Measurements from ENCODE around the gene PARVG.

PARVG gene

DNA sequence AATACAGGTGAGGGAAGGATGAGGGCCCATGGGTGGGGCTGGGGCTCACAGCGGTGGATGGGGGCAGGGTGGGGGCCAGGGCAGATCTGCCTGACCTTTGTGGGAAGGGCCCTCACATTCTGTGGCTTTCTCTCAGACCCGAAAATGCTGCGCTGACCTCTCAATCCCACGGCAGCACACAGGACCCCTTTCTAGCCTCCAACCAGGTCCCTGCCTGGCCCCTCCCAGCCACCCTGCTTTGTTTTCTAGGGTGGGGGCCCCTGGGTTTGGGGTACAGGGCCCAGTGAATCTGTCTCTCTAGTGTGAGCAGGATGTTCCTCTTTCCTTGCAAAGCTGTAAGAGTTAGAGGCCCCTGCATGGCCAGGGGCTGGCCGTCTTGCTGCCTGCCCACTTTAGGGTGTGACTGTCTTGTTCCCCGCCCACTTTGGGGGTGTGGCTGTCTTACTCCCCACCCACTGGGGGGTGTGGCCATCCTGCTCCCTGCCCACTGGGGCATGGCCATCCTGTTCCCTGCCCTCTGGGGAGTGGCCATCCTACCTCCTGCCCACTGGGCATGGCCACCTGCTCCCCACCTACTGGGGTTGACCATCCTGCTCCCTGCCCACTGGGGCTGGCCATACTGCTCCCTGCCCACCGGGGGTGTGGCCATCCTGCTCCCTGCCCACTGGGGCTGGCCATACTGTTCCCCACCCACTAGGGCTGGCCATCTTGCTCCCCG, 11.5 kb downstream of the PARVG start:
- Histone ChIP-seq H4K20me1 (ENCODE audit: insufficient read depth, low read length) (peaks cover 27% of the 10 kb centered on the region), H3K79me2 (ENCODE audit: low read length) (no peaks in the 10 kb centered on the region), H3K4me2 (ENCODE audit: low read length) (no peak overlapping the region), H3K4me1 (ENCODE audit: low read length) (peaks cover 27% of the 10 kb centered on the region), H2AFZ (ENCODE audit: low read depth, low read length) (no peak overlapping the region), H3K9ac (ENCODE audit: low read length) (no peak overlapping the region), H3K27ac (ENCODE audit: low read length) (no peak overlapping the region), H3K36me3 (replicated peaks; ENCODE audit: low read depth, low read length) (no peaks in the 10 kb centered on the region), H3K9me3 (ENCODE audit: insufficient read depth, low read length) (no peaks in the 10 kb centered on the region), H3K4me3 (ENCODE audit: low read length) (no peak overlapping the region), H3K27me3 (ENCODE audit: low read depth, low read length) (peaks cover 70% of the 10 kb centered on the region)
- TF ChIP-seq CTCF (IDR thresholded peaks at IDR 0.05; ENCODE audit: low read depth, low read length) (no peak), EZH2phosphoT487 (IDR thresholded peaks at IDR 0.05; ENCODE audit: low read depth) (no peak)

DNA sequence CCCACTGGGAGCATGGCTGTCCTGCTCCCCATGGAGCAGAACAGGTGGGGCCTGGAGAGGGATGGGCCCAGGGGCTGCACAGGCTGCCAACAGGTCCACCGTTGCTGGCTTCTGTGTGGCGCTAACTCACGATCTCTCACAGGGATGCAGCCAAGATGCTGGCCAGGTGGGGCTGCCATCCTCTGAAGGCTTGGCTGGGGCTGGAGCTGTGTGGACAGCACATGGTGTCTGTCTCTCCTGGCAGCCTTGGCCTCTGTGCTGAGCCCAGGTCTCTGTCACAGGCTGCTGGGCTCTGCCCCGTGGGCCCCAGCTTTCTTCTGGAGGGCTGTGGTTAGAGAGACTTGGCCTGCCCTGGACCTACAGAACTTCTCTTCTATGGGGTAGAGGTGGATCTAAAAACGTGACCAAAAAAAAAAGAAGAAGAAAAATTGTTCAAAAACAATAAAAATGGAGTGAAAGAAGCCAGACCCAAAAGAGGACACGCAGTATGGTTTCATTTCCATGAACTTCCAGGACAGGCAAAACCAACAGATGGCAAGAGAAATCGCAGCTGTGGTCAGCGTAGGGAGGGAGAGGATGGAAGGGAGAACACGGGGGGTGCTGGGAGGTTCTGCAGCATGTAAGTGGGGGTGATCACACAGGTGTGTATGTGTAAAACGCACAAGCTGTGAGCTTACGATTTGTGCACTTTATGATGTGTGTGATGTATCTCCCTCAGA, 12.2 kb downstream of the PARVG start:
- Histone ChIP-seq H3K36me3 (replicated peaks; ENCODE audit: low read depth, low read length) (no peaks in the 10 kb centered on the region), H3K9ac (ENCODE audit: low read length) (no peak overlapping the region), H3K4me2 (ENCODE audit: low read length) (no peak overlapping the region), H3K79me2 (ENCODE audit: low read length) (no peaks in the 10 kb centered on the region), H3K9me3 (ENCODE audit: insufficient read depth, low read length) (no peaks in the 10 kb centered on the region), H3K27ac (ENCODE audit: low read length) (no peak overlapping the region), H2AFZ (ENCODE audit: low read depth, low read length) (no peak overlapping the region), H3K4me3 (ENCODE audit: low read length) (no peak overlapping the region), H3K27me3 (ENCODE audit: low read depth, low read length) (peaks cover 74% of the 10 kb centered on the region), H3K4me1 (ENCODE audit: low read length) (peaks cover 27% of the 10 kb centered on the region), H4K20me1 (ENCODE audit: insufficient read depth, low read length) (peaks cover 27% of the 10 kb centered on the region)
- TF ChIP-seq CTCF (IDR thresholded peaks at IDR 0.05; ENCODE audit: low read depth, low read length) (no peak), EZH2phosphoT487 (IDR thresholded peaks at IDR 0.05; ENCODE audit: low read depth) (no peak)

DNA sequence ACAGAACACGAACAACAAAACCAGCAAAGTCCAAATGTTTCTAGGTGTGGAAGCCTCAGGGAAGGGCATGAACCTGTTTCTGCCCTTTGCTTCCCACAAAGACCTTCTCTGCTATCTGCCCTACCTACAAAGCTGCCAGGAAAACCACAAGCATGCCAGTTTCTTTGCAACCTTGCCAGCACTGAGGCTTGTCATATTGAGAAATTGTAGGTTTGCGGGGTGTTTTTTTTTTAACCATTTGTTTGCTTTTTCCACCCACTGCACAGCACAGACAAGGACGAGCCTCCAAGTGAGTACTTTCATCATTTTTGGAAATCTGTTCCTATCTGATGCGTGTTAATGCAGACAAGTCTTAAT, 12.8 kb downstream of the PARVG start:
- H3K79me2 ChIP-seq (ENCODE audit: low read length): no peaks in the 10 kb centered on the region
- no peak overlapping the region for H3K4me3 ChIP-seq (ENCODE audit: low read length)
- peaks cover 71% of the 10 kb centered on the region for H3K27me3 ChIP-seq (ENCODE audit: low read depth, low read length)
- peaks cover 27% of the 10 kb centered on the region for H4K20me1 ChIP-seq (ENCODE audit: insufficient read depth, low read length)
- no peaks in the 10 kb centered on the region for H3K36me3 ChIP-seq (replicated peaks; ENCODE audit: low read depth, low read length)
- peaks cover 27% of the 10 kb centered on the region for H3K4me1 ChIP-seq (ENCODE audit: low read length)
- no peak overlapping the region for H2AFZ ChIP-seq (ENCODE audit: low read depth, low read length)
- no peak overlapping the region for H3K4me2 ChIP-seq (ENCODE audit: low read length)
- no peak overlapping the region for H3K27ac ChIP-seq (ENCODE audit: low read length)
- H3K9me3 ChIP-seq (ENCODE audit: insufficient read depth, low read length): no peaks in the 10 kb centered on the region
- no peak overlapping the region for H3K9ac ChIP-seq (ENCODE audit: low read length)
- TF ChIP-seq EZH2phosphoT487 (IDR thresholded peaks at IDR 0.05; ENCODE audit: low read depth) (no peak), CTCF (IDR thresholded peaks at IDR 0.05; ENCODE audit: low read depth, low read length) (no peak)

- H3K9me3 ChIP-seq (ENCODE audit: insufficient read depth, low read length): no peaks in the 10 kb centered on the region
- no peak overlapping the region for H3K9ac ChIP-seq (ENCODE audit: low read length)
- peaks cover 69% of the 10 kb centered on the region for H3K27me3 ChIP-seq (ENCODE audit: low read depth, low read length)
- H4K20me1 ChIP-seq (ENCODE audit: insufficient read depth, low read length): peaks cover 27% of the 10 kb centered on the region
- H2AFZ ChIP-seq (ENCODE audit: low read depth, low read length): no peak overlapping the region
- TF ChIP-seq CTCF (IDR thresholded peaks at IDR 0.05; ENCODE audit: low read depth, low read length) (no peak), EZH2phosphoT487 (IDR thresholded peaks at IDR 0.05; ENCODE audit: low read depth) (no peak)
- H3K4me1 ChIP-seq (ENCODE audit: low read length): peaks cover 27% of the 10 kb centered on the region
- no peaks in the 10 kb centered on the region for H3K79me2 ChIP-seq (ENCODE audit: low read length)
- no peak overlapping the region for H3K4me3 ChIP-seq (ENCODE audit: low read length)
- H3K4me2 ChIP-seq (ENCODE audit: low read length): no peak overlapping the region; the same call in 1 of the 2 replicates
- no peak overlapping the region for H3K27ac ChIP-seq (ENCODE audit: low read length)
- no peaks in the 10 kb centered on the region for H3K36me3 ChIP-seq (replicated peaks; ENCODE audit: low read depth, low read length)
Observed at GRCh38 chr22:44194569-44194968, 13.8 kb downstream of the PARVG start.

Measured in OCI-LY3 (cell line).